Epithelial cell of prostate (primary cell): ENCODE data around the gene CACNA1G.

Experiments
- DNase-seq: peaks from one replicate; pipeline ENCODE4 v3.0.0-alpha.2; 2011; ENCODE audit warnings: low read depth, low spot score
- H3K27ac ChIP-seq: fragments of 450-650 bp; 2 replicates; pipeline ENCODE4 v1.5.1; 2017; ENCODE audit warnings: mild to moderate bottlenecking

Gene CACNA1G

GRCh38 chr17:50604513-50604912 is 44.0 kb downstream of the CACNA1G start:
- no peak overlapping the region for H3K27ac ChIP-seq
- no peak for DNase-seq

GRCh38 chr17:50605429-50605828 is 44.9 kb downstream of the CACNA1G start:
- no peak for DNase-seq
- no peak overlapping the region for H3K27ac ChIP-seq

DNA sequence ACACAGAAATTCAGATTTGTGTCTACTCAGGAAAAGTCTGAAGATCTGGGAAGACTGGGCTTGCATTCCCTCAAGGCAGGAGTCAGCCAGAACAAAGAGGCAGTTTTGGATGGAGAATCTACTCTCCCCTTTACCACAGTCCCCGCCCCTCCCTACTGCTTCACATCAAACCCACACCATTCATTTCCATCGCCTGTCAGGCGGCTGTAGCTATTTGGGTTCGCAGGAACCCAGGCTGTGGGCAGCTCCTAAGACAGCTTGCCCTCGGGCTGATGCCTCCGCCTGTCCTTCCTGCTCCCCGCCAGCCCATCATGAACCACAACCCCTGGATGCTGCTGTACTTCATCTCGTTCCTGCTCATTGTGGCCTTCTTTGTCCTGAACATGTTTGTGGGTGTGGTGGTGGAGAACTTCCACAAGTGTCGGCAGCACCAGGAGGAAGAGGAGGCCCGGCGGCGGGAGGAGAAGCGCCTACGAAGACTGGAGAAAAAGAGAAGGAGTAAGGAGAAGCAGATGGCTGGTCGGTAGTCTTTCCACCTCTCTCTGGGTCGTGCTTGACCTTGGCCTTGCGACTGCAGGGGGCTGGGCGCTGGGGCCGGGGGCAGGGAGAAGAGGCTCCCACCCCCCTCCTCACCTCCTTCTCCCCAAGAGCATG is 47.1 kb downstream of the CACNA1G start:
- no peak overlapping the region for H3K27ac ChIP-seq
- DNase-seq, result no peak

DNA sequence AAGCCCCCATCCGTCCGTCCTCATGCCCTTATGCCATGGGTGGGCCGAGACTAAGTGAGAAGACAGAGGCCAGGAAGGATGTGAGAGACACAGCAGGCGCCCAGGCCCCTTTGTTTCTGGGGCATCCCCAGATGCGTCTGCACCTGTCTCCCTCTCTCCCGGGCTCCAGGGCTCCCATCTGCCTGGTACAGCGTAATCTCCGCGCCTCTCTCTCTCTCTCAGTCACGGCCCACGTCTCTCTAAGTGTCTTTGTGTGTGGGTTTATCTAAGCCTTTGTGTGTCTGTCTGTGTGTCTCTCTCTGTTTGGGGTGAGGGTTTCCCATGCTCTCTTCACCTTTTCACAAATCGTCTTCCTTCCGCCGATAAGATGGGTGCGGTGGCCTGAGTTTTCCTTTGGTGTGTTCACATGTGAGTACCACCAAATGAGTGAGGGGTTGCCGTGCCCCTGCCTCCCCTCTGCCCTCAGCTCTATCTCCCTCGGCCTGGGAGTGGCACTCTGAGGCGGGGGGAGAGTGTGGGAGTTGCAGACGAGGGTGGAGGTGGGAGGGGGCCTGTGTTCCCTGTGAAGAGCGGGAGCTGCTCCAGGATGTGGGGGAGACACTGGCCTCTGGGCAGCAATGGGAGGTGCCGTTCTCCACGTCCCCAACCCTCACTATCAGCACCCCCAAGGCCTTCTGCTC is 48.3 kb downstream of the CACNA1G start:
- no peak overlapping the region for H3K27ac ChIP-seq
- DNase-seq, result no peak

DNA sequence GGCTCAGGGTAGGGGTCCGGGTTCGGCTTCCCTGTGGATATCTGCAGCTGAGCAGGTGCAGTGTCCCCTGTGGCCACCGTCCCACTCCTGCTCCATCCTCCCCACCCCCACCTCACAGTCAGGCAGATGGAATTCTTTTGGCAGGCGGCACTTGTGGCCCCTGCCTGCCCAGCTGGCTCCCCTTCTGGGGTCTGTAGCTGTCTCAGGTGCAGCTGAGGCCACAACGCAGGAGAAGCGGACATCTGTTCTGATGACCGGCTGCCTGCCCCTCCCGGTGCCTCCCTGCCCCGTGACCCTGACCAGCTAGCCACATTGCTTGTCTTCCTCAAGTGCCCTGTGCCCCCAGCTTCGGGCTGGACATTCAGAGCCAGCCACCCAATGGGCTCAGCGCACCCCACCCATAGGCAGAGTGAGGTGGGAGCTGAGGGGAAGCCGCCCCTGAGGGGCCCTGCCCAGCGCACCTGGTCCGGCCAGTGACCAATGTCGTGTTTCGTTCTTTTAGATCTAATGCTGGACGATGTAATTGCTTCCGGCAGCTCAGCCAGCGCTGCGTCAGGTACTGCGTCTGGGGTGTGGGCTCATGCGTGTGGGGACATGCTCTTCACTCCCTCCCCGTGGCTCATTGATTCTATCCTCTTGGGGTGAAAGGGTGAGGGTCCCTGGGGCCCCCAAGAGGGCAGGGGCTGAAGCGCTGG is 49.0 kb downstream of the CACNA1G start:
- DNase-seq, result no peak
- no peak overlapping the region for H3K27ac ChIP-seq

GRCh38 chr17:50611634-50612033 is 51.1 kb downstream of the CACNA1G start:
- no peak for DNase-seq
- H3K27ac ChIP-seq, result no peak overlapping the region

GRCh38 chr17:50612281-50612680 is 51.8 kb downstream of the CACNA1G start:
- DNase-seq, result no peak
- H3K27ac ChIP-seq, result no peak overlapping the region

DNA sequence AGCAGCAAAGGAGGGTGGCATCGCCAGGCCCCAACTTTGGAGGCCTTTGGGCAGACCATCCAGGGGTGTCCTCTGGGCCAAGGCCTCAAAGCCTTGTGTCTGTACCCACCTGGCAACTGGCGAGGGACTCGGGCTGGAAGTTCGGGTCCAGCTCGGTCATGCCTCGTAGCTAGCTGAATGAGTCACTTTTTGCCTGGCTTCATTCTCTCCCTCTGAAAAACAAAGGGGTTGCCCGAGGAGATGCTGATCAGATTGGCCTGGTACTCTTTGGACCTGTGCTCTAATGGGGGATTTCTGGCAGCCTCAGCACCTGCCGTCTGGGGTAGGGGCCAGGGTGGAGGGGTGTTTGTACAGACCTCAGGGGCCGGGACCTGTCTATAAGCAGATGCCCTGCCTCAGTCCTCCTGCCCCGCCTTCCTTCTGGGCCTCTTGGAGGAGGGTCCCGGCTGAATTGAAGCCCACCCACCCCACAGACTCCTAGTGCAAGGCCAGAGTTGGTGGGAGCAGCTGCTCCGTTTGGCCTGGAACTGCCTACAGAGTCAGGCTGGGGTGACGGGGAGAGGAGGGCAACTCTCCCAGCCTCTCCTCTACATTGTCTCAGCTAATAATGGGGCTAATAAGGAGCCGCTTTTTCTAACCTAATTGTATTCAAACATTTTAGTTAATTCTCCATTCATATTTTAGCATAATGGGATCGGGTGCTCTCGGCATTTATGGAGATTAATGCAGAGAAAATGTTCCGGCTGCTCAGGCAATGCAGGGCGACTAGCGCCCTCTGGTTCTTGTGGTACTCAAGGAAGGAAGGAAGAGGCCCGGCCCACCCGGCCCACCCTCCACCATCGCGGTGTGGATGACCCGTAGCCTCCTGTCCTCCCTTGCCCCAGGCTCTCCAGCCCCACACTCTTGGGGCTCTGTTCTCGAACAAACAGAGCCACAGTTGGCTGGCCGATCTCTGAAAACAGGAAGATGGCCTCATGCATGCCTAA is 52.8 kb downstream of the CACNA1G start:
- DNase-seq, result no peak
- no peak overlapping the region for H3K27ac ChIP-seq

DNA sequence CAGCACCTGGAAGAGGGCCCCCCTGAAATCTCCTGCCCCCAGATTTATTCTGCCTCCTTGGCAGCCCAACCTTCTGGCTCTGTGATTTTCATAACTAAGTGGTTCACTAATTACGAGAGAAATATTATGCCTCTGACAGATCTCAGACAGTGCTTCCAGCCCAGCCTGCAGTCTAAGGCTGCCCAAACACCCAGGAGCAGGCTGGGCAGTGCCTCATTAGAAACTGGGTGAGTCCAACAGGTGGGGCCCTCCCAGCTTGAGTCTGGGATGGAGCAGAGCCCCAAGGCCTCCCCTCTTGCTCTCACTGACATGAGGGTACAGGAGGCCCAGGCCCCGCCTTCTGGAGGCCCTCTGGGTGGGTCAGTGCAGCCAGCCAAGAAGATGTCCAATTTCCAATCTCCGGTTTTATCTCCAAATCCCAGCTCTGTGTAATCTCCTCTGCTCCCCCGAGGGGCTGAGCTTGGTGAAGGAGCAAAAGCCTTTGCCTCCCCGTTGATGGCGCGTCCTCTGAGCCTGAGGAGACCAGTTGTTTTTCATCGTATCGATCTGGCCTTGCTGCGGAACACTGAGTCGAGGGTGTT is 54.0 kb downstream of the CACNA1G start:
- DNase-seq, result no peak
- H3K27ac ChIP-seq, result no peak overlapping the region

DNA sequence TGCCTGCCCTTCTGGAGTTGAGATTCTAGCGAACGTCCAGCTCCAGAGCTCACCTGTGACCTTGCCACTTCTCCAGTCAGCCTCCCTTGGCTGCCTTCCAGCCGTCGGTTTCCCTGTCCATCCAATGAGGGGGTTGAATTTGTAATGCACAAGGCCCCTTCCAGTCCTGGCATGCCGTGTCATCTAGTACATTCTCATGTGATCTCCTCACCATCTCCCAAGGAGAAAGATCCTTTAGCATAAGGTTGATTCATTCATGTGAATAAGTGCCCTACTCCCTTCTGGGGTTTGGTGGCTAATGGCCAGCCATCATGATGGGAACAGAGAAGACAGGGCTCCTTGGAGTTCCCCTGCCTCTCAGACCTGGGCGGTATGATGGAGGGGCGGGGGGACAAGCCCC is 55.3 kb downstream of the CACNA1G start:
- DNase-seq, result no peak
- H3K27ac ChIP-seq, result no peak overlapping the region

DNA sequence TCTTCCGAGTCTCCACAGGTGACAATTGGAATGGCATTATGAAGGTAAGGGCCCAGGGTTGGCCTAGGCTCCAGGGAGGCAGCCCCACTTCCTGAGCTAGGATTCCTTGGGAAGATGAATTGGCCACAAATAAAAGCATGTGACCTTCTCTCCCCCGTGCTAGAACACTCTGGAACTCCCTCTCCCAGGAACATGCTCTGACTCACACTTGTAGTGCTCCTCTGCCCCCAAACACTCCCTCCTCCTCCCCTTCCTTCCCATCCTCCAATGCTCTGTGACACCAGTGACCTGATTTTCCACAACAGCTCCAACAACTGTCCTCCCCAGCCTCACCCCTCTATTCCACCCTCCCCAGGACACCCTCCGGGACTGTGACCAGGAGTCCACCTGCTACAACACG is 57.8 kb downstream of the CACNA1G start:
- no peak for DNase-seq
- no peak overlapping the region for H3K27ac ChIP-seq

- no peak for DNase-seq
- no peak overlapping the region for H3K27ac ChIP-seq
Measured at GRCh38 chr17:50618941-50619340, 58.4 kb downstream of the CACNA1G start.

DNA sequence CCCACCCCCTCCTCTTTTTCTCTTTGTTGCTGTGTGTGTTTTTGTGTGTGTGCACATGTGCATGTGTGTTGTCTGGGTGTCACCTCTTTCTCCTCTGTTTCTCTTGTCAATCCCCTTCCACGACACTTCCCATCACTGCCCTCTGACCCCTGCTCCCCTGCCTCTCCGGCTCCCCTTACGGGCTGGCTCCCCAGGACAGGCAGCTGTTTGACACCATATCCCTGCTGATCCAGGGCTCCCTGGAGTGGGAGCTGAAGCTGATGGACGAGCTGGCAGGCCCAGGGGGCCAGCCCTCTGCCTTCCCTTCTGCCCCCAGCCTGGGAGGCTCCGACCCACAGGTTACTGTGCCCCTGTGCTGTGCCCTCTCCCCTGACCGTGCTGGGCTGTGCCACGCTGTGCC is 59.0 kb downstream of the CACNA1G start:
- no peak overlapping the region for H3K27ac ChIP-seq
- no peak for DNase-seq

GRCh38 chr17:50620237-50620636 is 59.7 kb downstream of the CACNA1G start:
- no peak overlapping the region for H3K27ac ChIP-seq
- DNase-seq, result no peak

- H3K27ac ChIP-seq, result no peak overlapping the region
Measured at GRCh38 chr17:50620858-50621257, 60.3 kb downstream of the CACNA1G start.

DNA sequence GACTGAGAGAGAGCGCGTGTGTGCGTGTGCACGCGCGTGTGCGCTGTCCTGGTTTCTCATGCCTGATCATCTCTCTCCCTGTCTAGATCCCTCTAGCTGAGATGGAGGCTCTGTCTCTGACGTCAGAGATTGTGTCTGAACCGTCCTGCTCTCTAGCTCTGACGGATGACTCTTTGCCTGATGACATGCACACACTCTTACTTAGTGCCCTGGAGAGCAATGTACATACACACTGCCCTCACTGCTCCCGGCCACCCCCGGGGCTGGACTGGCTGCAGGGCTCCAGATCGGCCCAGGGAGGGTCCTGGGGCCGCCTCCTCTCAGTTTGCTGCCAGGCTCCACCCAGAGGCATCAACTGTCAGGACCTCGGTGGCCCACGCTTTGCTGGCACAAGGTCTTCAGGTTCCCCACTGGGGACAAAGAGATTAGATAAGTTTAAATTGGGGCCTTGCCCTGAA is 61.1 kb downstream of the CACNA1G start:
- no peak for DNase-seq
- H3K27ac ChIP-seq, result no peak overlapping the region

More at GRCh38 chr17:50620858-50621257, 60.3 kb downstream of the CACNA1G start:
- DNase-seq, result no peak

DNA sequence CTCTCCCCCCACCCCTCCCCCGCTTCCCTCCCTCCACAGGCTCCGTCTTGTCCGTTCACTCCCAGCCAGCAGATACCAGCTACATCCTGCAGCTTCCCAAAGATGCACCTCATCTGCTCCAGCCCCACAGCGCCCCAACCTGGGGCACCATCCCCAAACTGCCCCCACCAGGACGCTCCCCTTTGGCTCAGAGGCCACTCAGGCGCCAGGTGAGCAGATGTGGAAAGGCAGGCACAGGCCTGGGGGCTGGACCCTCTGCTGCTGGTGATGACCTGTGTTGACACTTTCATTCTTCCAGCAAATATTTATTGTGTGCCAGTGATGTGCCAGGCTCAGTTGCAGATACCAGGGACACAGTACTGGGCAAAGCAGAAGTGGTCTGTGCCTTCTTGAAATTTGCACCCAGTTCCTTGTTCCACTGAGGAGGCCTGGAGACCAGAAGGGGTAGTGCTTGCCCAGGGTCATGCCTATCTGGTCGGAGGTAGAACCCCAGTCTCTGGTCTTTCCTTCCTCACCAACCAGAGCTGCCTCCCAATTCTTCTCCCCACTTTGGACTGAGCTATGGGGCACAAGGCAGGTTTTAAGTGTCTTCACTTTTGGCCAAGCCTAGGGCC is 63.9 kb downstream of the CACNA1G start:
- H3K27ac ChIP-seq, result no peak overlapping the region
- no peak for DNase-seq

GRCh38 chr17:50625032-50625871 is 64.7 kb downstream of the CACNA1G start:
- H3K27ac ChIP-seq, result no peak overlapping the region
- DNase-seq, result no peak
